ENCODE results near the gene C3orf20.

GRCh38 chr3:14765576-14766427 is 90.9 kb downstream of the C3orf20 start:
- TF ChIP-seq GATA2 (IDR thresholded peaks at IDR 0.05; ENCODE audit: low read depth, low read length) (no peak), GATA3 (IDR thresholded peaks at IDR 0.05; ENCODE audit: low read depth, low read length) (no peak)
